Breast epithelium (tissue), 4 donors: ENCODE measurements around the gene LPP. TPM values are rescaled to one million over a fixed set of nuclear protein-coding genes. Genes with fewer than 3 reads are reported as not detected.

ENCODE experiments used
- DNase-seq, 2 donors: peaks; one replicate each; pipeline ENCODE4 v3.0.0-alpha.2; 2019; ENCODE audit warnings: low spot score in 2 of 2
- H3K27ac ChIP-seq, 2 donors: fragments of 200-600 bp; sonication (generic) in 1 of 2; one replicate each; pipeline ENCODE4 v1.5.1; 2016 to 2019; ENCODE audit warnings: mild to moderate bottlenecking in 1 of 2
- H3K27me3 ChIP-seq, 2 donors: fragments of 200-600 bp; sonication (generic) in 1 of 2; one replicate each; pipeline versions ENCODE4 v1.5.1 to v1.6.0; 2017 to 2019; ENCODE audit warnings: control low read depth in 1 of 2, mild to moderate bottlenecking in 1 of 2
- H3K36me3 ChIP-seq: fragments of 200-600 bp; one replicate; pipeline ENCODE4 v1.5.1; 2019
- H3K4me1 ChIP-seq, 2 donors: fragments of 200-600 bp; sonication (generic); one replicate each; pipeline ENCODE4 v1.5.1; 2016 to 2019; ENCODE audit warnings: control low read depth in 1 of 2
- H3K4me3 ChIP-seq, 3 donors: fragments of 200-600 bp; sonication (generic); 1 replicate in 2 of 3; 2 replicates in 1 of 3; pipeline ENCODE4 v1.5.1; 2016 to 2019; ENCODE audit warnings: mild to moderate bottlenecking in 3 of 3, moderate library complexity in 2 of 3
- H3K9me3 ChIP-seq, 2 donors: fragments of 200-600 bp; sonication (generic) in 1 of 2; one replicate each; pipeline ENCODE4 v1.5.1; 2016 to 2019; ENCODE audit warnings: control low read depth in 1 of 2
- CTCF ChIP-seq, 3 donors: fragments of 450-650 bp; IDR thresholded peaks; one replicate each; pipeline ENCODE4 v1.5.1; 2016 to 2017; ENCODE audit warnings: antibody characterized with exemption in 3 of 3, mild to moderate bottlenecking in 3 of 3, moderate library complexity in 3 of 3
- POLR2A ChIP-seq: fragments of 450-650 bp; IDR thresholded peaks from one replicate; pipeline ENCODE4 v1.6.1; 2016; ENCODE audit warnings: antibody characterized with exemption, mild to moderate bottlenecking, moderate library complexity
- POLR2AphosphoS5 ChIP-seq, 3 donors: sonication (generic); formaldehyde crosslinking; IDR thresholded peaks; one replicate each; pipeline ENCODE4 v1.6.1; 2017; ENCODE audit warnings: antibody characterized with exemption in 3 of 3
- intact Hi-C: fragments of 100-400 bp; cut with DNase I; formaldehyde crosslinking; loops from one replicate; pipeline ENCODE4 v1.15.1; 2023; ENCODE audit warnings: low total_unique reads
- total RNA-seq, 3 donors: library from RNA; depleted of rRNA; stranded (reverse); fragments of >200 nt; gene quantifications; one replicate each; pipeline ENCODE4 v1.1.0, GENCODE V29; 2016

LPP gene
- total RNA-seq, 3 donors from 2014 or later: 135 to 183 (median 147) TPM

- TF ChIP-seq CTCF (IDR thresholded peaks at IDR 0.05): no peak
- TF ChIP-seq POLR2AphosphoS5 (IDR thresholded peaks at IDR 0.05): no peak
- TF ChIP-seq POLR2A: no peak
- Histone ChIP-seq H3K4me1 (no peaks in the 10 kb centered on the region), H3K4me3 (no peak overlapping the region), H3K9me3 (no peaks in the 10 kb centered on the region), H3K27ac (peak overlapping the region; percentile 38 to 50), H3K27me3 (no peaks in the 10 kb centered on the region), H3K36me3 (no peaks in the 10 kb centered on the region)
- intact Hi-C loops: no loop called here
- DNase-seq: no peak
Measured at GRCh38 chr3:188217011-188217463, 63.1 kb downstream of the LPP start.

- intact Hi-C loops: no loop called here
- Histone ChIP-seq H3K27me3 (no peaks in the 10 kb centered on the region), H3K4me1 (no peaks in the 10 kb centered on the region), H3K4me3 (no peak overlapping the region), H3K27ac (peak overlapping the region; percentile 38 to 50), H3K9me3 (no peaks in the 10 kb centered on the region), H3K36me3 (no peaks in the 10 kb centered on the region)
- TF ChIP-seq POLR2A: no peak
- no peak for TF ChIP-seq CTCF (IDR thresholded peaks at IDR 0.05)
- no peak for TF ChIP-seq POLR2AphosphoS5 (IDR thresholded peaks at IDR 0.05)
- no peak for DNase-seq
Measured at GRCh38 chr3:188217726-188218125, 63.8 kb downstream of the LPP start.

- DNase-seq: no peak
- Histone ChIP-seq H3K27me3 (no peaks in the 10 kb centered on the region), H3K4me3 (no peak overlapping the region), H3K9me3 (no peaks in the 10 kb centered on the region), H3K36me3 (no peaks in the 10 kb centered on the region), H3K4me1 (no peaks in the 10 kb centered on the region), H3K27ac (peak overlapping the region; percentile 38 to 79)
- intact Hi-C loops: no loop called here
- TF ChIP-seq CTCF (IDR thresholded peaks at IDR 0.05) (no peak), POLR2AphosphoS5 (IDR thresholded peaks at IDR 0.05) (no peak), POLR2A (no peak)
Measured at GRCh38 chr3:188218603-188219002, 64.6 kb downstream of the LPP start.

- intact Hi-C loops: no loop called here
- DNase-seq: no peak
- peak overlapping the region; percentile 8 to 79 for H3K27ac ChIP-seq
- no peak overlapping the region for H3K4me3 ChIP-seq
- H3K9me3 ChIP-seq: no peaks in the 10 kb centered on the region
- no peak for TF ChIP-seq POLR2AphosphoS5 (IDR thresholded peaks at IDR 0.05)
- TF ChIP-seq POLR2A: no peak
- no peak for TF ChIP-seq CTCF (IDR thresholded peaks at IDR 0.05)
- H3K27me3 ChIP-seq: no peaks in the 10 kb centered on the region
- no peaks in the 10 kb centered on the region for H3K36me3 ChIP-seq
- H3K4me1 ChIP-seq: no peaks in the 10 kb centered on the region
Measured at GRCh38 chr3:188219147-188219546, 65.2 kb downstream of the LPP start.

- H3K36me3 ChIP-seq: no peaks in the 10 kb centered on the region
- no peak overlapping the region for H3K4me3 ChIP-seq
- H3K27me3 ChIP-seq: no peaks in the 10 kb centered on the region
- H3K27ac ChIP-seq: peak overlapping the region; percentile 59 to 79
- TF ChIP-seq POLR2A (no peak), CTCF (IDR thresholded peaks at IDR 0.05) (no peak), POLR2AphosphoS5 (IDR thresholded peaks at IDR 0.05) (no peak)
- DNase-seq: no peak
- no peaks in the 10 kb centered on the region for H3K4me1 ChIP-seq
- intact Hi-C loops: no loop called here
- H3K9me3 ChIP-seq: no peaks in the 10 kb centered on the region
Measured at GRCh38 chr3:188220097-188220788, 66.3 kb downstream of the LPP start.
